Type B pancreatic cell (in vitro differentiated cells): ENCODE measurements around the gene JAM2. TPM values are rescaled to one million over a fixed set of nuclear protein-coding genes. Genes with fewer than 3 reads are reported as not detected.

Experiments used
- DNase-seq: peaks from one replicate; pipeline ENCODE4 v3.0.0; 2021; ENCODE audit warnings: mixed read lengths; ENCODE audit not compliant: unreplicated experiment; ENCODE audit errors: extremely low spot score
- H3K27ac Mint-ChIP-seq: 2 replicates; pipeline ENCODE4 v1.8.0; 2021; ENCODE audit warnings: mild to moderate bottlenecking, mixed read lengths
- H3K27me3 Mint-ChIP-seq: 2 replicates; pipeline ENCODE4 v1.8.0; 2021; ENCODE audit warnings: mixed read lengths
- H3K36me3 Mint-ChIP-seq: 2 replicates; pipeline ENCODE4 v1.8.0; 2021; ENCODE audit warnings: mixed read lengths
- H3K4me1 Mint-ChIP-seq: one replicate; pipeline ENCODE4 v1.8.0; 2021; ENCODE audit warnings: mixed read lengths; ENCODE audit not compliant: unreplicated experiment
- H3K4me3 Mint-ChIP-seq: 2 replicates; pipeline ENCODE4 v1.8.0; 2021; ENCODE audit warnings: mild to moderate bottlenecking, mixed read lengths
- H3K9me3 Mint-ChIP-seq: 2 replicates; pipeline ENCODE4 v1.8.0; 2021; ENCODE audit warnings: mixed read lengths
- CTCF ChIP-seq: fragments of 200-600 bp; sonication (generic); conservative IDR thresholded peaks from 2 replicates; pipeline ENCODE4 v1.5.0; 2021; ENCODE audit warnings: antibody characterized with exemption, mild to moderate bottlenecking
- total RNA-seq: library from RNA; stranded (reverse); gene quantifications from 2 replicates; pipeline ENCODE4 v1.2.1, GENCODE V29; 2021; ENCODE audit warnings: low replicate concordance

JAM2 gene
- total RNA-seq, 1 donor from 2014 or later: 10.0 TPM

- no peak for DNase-seq
- no peak overlapping the region for H3K4me3 Mint-ChIP-seq
- H3K36me3 Mint-ChIP-seq: peaks cover 36% of the 10 kb centered on the region
- no peaks in the 10 kb centered on the region for H3K27me3 Mint-ChIP-seq
- no peaks in the 10 kb centered on the region for H3K4me1 Mint-ChIP-seq
- no peaks in the 10 kb centered on the region for H3K9me3 Mint-ChIP-seq
- no peak for TF ChIP-seq CTCF
- no peak overlapping the region for H3K27ac Mint-ChIP-seq
These were observed 121.6 kb downstream of the JAM2 start for GRCh38 chr21:25760677-25761076.

- H3K27ac Mint-ChIP-seq: no peak overlapping the region
- no peaks in the 10 kb centered on the region for H3K4me1 Mint-ChIP-seq
- DNase-seq: no peak
- H3K36me3 Mint-ChIP-seq: peaks cover 30% of the 10 kb centered on the region
- no peak overlapping the region for H3K4me3 Mint-ChIP-seq
- no peaks in the 10 kb centered on the region for H3K27me3 Mint-ChIP-seq
- TF ChIP-seq CTCF: no peak
- H3K9me3 Mint-ChIP-seq: no peaks in the 10 kb centered on the region
These were observed 125.0 kb downstream of the JAM2 start for GRCh38 chr21:25764065-25764464.

Other genes starting within 250 kb of the JAM2 start
- 34.3 and 36.3 TPM in 2 replicates for gene MRPL39, start 31.8 kb upstream of the JAM2 start, total RNA-seq
- 139 and 168 TPM in 2 replicates for gene ATP5PF, start 95.6 kb downstream of the JAM2 start, total RNA-seq
- 19.7 and 26.4 TPM in 2 replicates for gene GABPA, start 95.7 kb downstream of the JAM2 start, total RNA-seq